Measurements from ENCODE around the gene RNF133.

RNF133 gene

DNA sequence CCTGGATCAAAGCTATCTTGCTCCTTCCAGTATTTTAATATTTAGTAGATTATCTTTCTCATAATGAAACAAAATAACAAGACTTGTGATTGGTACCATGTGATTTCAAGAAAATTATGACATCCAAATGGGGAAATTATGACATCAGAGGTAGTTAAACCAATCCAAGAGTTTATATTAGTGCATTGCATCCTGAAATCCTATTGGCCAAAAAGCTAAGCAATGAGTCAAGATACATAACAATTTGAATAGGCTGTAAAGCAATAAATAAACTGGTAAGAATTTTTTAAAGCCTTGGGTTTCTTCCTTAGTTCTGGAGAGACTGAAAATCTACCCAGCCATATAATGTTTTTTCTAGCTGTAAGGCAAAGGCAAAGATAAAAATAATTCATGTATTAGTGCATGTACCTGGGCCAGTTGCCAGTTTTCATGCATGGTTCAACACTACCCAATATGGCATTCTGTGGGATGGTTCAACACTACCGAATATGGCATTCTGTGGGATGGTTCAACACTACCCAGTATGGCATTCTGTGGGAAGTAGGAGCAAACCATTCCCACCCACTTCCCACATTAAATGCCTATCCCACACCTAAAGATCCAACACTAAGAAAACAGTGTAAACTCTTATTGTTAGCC is 4.1 kb upstream of the RNF133 start, which contains the start of gene RNF148:
TSS of gene RNF148 (minus strand) at position 51 of the 639 bp plus-strand sequence. CDS start 172 bp downstream, outside the sequence.
- Histone ChIP-seq H3K27ac (ENCODE audit: low read depth, low read length, poor library complexity, severe bottlenecking) (no peak within 1 kb of the TSS), H3K27me3 (ENCODE audit: insufficient read depth, low read length) (no peaks in the 10 kb centered on the region), H3K4me2 (ENCODE audit: low read length) (no peak within 1 kb of the TSS), H3K79me2 (ENCODE audit: insufficient read depth, low read length) (no peaks in the 10 kb centered on the region), H3K9me3 (ENCODE audit: low read length) (no peaks in the 10 kb centered on the region), H3K4me1 (ENCODE audit: insufficient read depth, low read length, severe bottlenecking) (no peaks in the 10 kb centered on the region), H3K9me2 (ENCODE audit: low read depth, low read length) (no peaks in the 10 kb centered on the region), H4K20me1 (ENCODE audit: insufficient read depth, low read length) (no peaks in the 10 kb centered on the region), H3K9ac (ENCODE audit: low read length) (no peak within 1 kb of the TSS), H3K36me3 (ENCODE audit: insufficient read depth, low read length) (no peaks in the 10 kb centered on the region), H3K4me3 (ENCODE audit: low read depth, low read length, poor library complexity, severe bottlenecking) (no peak within 1 kb of the TSS), H3F3A (ENCODE audit: insufficient read depth, low read length) (no peaks in the 10 kb centered on the region), H2AFZ (ENCODE audit: low read length) (no peak within 1 kb of the TSS)
- TF ChIP-seq, protein P1, sequence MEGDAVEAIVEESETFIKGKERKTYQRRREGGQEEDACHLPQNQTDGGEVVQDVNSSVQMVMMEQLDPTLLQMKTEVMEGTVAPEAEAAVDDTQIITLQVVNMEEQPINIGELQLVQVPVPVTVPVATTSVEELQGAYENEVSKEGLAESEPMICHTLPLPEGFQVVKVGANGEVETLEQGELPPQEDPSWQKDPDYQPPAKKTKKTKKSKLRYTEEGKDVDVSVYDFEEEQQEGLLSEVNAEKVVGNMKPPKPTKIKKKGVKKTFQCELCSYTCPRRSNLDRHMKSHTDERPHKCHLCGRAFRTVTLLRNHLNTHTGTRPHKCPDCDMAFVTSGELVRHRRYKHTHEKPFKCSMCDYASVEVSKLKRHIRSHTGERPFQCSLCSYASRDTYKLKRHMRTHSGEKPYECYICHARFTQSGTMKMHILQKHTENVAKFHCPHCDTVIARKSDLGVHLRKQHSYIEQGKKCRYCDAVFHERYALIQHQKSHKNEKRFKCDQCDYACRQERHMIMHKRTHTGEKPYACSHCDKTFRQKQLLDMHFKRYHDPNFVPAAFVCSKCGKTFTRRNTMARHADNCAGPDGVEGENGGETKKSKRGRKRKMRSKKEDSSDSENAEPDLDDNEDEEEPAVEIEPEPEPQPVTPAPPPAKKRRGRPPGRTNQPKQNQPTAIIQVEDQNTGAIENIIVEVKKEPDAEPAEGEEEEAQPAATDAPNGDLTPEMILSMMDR (IDR thresholded peaks at IDR 0.05; ENCODE audit: low read length) = no peak
- TF ChIP-seq EZH2 (IDR thresholded peaks at IDR 0.05; ENCODE audit: borderline replicate concordance, low read length) = no peak

DNA sequence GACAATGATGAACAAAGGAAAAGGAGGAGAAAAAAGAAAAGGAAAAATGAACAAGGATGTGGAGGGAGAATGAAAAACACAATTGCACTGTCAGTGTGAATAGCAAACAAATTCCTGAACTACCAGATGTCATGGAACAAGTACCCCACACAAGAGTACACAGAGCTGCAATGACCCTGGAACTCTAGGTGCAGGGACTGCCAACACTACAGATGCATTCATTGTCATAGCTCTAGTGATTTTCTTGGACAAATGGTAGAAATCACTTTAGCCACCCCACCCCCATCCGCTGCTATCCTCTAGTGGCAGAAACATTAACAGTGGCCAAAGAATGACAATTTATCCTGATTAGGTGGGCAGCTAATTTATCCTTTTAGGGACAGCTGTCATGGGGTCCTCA is 3.1 kb downstream of the RNF133 start:
- H3K9ac ChIP-seq (ENCODE audit: low read length) = no peak overlapping the region
- H4K20me1 ChIP-seq (ENCODE audit: insufficient read depth, low read length) = no peaks in the 10 kb centered on the region
- H3K36me3 ChIP-seq (ENCODE audit: insufficient read depth, low read length) = no peaks in the 10 kb centered on the region
- TF ChIP-seq EZH2 (IDR thresholded peaks at IDR 0.05; ENCODE audit: borderline replicate concordance, low read length) = no peak
- TF ChIP-seq, protein P1 (IDR thresholded peaks at IDR 0.05; ENCODE audit: low read length) = no peak
- H3K27ac ChIP-seq (ENCODE audit: low read depth, low read length, poor library complexity, severe bottlenecking) = no peak overlapping the region
- no peaks in the 10 kb centered on the region for H3K4me1 ChIP-seq (ENCODE audit: insufficient read depth, low read length, severe bottlenecking)
- H3K9me2 ChIP-seq (ENCODE audit: low read depth, low read length) = no peaks in the 10 kb centered on the region
- no peak overlapping the region for H2AFZ ChIP-seq (ENCODE audit: low read length)
- no peaks in the 10 kb centered on the region for H3K79me2 ChIP-seq (ENCODE audit: insufficient read depth, low read length)
- H3K27me3 ChIP-seq (ENCODE audit: insufficient read depth, low read length) = no peaks in the 10 kb centered on the region
- no peak overlapping the region for H3K4me2 ChIP-seq (ENCODE audit: low read length)
- 0 out of 2 replicates have a peak, but pooled peaks cover 2% of the 10 kb centered on the region for H3K9me3 ChIP-seq (ENCODE audit: low read length)
- no peak overlapping the region for H3K4me3 ChIP-seq (ENCODE audit: low read depth, low read length, poor library complexity, severe bottlenecking)
- H3F3A ChIP-seq (ENCODE audit: insufficient read depth, low read length) = no peaks in the 10 kb centered on the region

DNA sequence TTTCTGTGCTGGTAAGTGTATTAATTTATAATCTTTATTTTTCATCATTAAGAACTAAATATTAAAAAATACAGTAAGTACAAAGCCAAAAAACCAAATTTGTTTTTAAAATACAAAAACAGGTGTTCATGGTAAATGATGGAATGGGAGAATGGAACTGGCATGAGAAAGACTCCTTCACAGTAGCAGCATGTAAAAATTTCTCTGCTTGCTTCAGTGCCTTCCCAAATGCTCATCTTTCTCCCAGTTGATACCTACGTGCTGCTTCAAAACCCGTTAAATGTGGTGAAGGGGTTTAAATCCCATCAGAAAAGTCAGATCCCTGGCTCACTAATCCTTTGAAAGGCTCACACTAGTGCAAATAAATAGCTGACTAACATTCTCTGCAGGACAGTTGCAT is 4.2 kb downstream of the RNF133 start:
- Histone ChIP-seq H3K36me3 (ENCODE audit: insufficient read depth, low read length) (no peaks in the 10 kb centered on the region), H3K27me3 (ENCODE audit: insufficient read depth, low read length) (no peaks in the 10 kb centered on the region), H3K9me2 (ENCODE audit: low read depth, low read length) (no peaks in the 10 kb centered on the region), H4K20me1 (ENCODE audit: insufficient read depth, low read length) (no peaks in the 10 kb centered on the region), H3K4me2 (ENCODE audit: low read length) (no peak overlapping the region), H2AFZ (ENCODE audit: low read length) (no peak overlapping the region), H3K79me2 (ENCODE audit: insufficient read depth, low read length) (no peaks in the 10 kb centered on the region), H3K4me3 (ENCODE audit: low read depth, low read length, poor library complexity, severe bottlenecking) (no peak overlapping the region), H3K4me1 (ENCODE audit: insufficient read depth, low read length, severe bottlenecking) (no peaks in the 10 kb centered on the region), H3K27ac (ENCODE audit: low read depth, low read length, poor library complexity, severe bottlenecking) (no peak overlapping the region), H3F3A (ENCODE audit: insufficient read depth, low read length) (no peaks in the 10 kb centered on the region), H3K9me3 (ENCODE audit: low read length) (0 out of 2 replicates have a peak, but pooled peaks cover 2% of the 10 kb centered on the region), H3K9ac (ENCODE audit: low read length) (no peak overlapping the region)
- TF ChIP-seq, protein P1 (IDR thresholded peaks at IDR 0.05; ENCODE audit: low read length) = no peak
- no peak for TF ChIP-seq EZH2 (IDR thresholded peaks at IDR 0.05; ENCODE audit: borderline replicate concordance, low read length)
